ENCODE measurements around the gene SGIP1.

DNA sequence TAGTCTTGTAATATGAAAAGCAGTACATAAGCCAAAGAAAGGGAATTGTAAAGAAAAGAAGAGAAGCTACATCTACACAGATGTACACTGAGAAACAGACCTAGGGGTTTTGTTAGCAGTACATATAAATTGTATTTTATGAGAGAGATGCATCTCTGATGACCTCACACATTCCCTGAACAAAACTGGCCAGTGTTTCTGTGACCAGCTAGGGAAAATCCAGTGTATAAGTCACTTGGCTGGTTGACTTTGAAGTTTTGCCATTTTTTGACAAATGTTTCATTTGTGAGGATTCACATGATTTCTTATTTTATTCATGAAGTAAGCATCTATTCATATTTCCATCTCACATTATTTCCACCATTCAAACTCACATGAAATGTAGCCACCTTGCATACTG lies 190.0 kb downstream of the SGIP1 start:
- TF ChIP-seq, protein P1, sequence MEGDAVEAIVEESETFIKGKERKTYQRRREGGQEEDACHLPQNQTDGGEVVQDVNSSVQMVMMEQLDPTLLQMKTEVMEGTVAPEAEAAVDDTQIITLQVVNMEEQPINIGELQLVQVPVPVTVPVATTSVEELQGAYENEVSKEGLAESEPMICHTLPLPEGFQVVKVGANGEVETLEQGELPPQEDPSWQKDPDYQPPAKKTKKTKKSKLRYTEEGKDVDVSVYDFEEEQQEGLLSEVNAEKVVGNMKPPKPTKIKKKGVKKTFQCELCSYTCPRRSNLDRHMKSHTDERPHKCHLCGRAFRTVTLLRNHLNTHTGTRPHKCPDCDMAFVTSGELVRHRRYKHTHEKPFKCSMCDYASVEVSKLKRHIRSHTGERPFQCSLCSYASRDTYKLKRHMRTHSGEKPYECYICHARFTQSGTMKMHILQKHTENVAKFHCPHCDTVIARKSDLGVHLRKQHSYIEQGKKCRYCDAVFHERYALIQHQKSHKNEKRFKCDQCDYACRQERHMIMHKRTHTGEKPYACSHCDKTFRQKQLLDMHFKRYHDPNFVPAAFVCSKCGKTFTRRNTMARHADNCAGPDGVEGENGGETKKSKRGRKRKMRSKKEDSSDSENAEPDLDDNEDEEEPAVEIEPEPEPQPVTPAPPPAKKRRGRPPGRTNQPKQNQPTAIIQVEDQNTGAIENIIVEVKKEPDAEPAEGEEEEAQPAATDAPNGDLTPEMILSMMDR (conservative IDR thresholded peaks at IDR 0.05; ENCODE audit: low read depth, low read length): no peak
- TF ChIP-seq EZH2 (IDR thresholded peaks at IDR 0.05; ENCODE audit: borderline replicate concordance, low read depth, low read length, poor library complexity, severe bottlenecking): no peak
